ENCODE results near the gene LMAN1L.

The LMAN1L gene

GRCh38 chr15:74817370-74817737, 4.7 kb downstream of the LMAN1L start:
- no peak for FAIRE-seq

- no peak for FAIRE-seq
Observed at GRCh38 chr15:74820056-74820455, 7.4 kb downstream of the LMAN1L start.

- no peak for FAIRE-seq
Observed at GRCh38 chr15:74821091-74821789, 8.6 kb downstream of the LMAN1L start.

DNA sequence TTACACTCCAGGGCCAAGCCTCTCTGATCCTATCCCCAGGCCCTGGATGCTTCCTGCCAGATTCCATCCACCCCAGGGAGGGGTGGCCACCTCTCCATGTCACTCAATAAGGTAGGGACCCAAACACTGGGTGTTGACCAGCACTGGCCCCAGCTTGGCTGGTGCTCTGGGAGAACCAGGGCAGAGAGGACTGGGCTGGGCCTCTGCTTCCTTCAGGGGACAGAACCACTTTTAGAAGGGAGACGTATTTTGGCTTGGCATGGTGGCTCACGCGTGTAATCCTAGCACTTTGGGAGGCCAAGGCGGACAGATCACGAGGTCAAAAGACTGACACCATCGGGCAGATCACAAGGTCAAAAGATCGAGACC, 9.1 kb downstream of the LMAN1L start:
- no peak for FAIRE-seq

GRCh38 chr15:74822233-74822632, 9.6 kb downstream of the LMAN1L start:
- FAIRE-seq: no peak

- no peak for FAIRE-seq
Observed at GRCh38 chr15:74823324-74823723, 10.7 kb downstream of the LMAN1L start.

DNA sequence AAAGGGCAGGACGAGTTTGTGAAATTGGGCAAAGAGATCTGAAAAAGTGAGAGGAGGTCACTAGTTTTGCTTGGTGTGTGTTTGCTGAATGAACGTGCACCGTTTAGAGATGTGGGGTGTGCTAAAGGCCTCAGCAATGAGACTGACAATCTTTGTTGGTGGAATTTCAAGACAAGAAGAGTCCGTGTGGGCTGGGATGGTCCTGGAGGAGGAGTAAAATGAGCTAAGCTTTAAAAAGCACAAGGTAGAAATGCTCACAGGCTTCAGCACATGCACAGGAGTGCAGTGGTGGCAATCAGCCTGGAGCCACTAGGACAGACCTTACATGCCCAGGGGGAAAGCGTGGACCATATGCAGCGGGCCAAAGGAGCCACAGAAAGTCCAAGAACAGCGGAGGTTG, 12.3 kb downstream of the LMAN1L start:
- FAIRE-seq: no peak

GRCh38 chr15:74825866-74826265, 13.2 kb downstream of the LMAN1L start:
- no peak for FAIRE-seq

GRCh38 chr15:74826364-74826819, 13.8 kb downstream of the LMAN1L start, which contains the start of gene CPLX3:
Gene CPLX3 (plus strand): TSS chr15:74826627. CDS start chr15:74826704, 77 bp downstream.
- no peak for FAIRE-seq

DNA sequence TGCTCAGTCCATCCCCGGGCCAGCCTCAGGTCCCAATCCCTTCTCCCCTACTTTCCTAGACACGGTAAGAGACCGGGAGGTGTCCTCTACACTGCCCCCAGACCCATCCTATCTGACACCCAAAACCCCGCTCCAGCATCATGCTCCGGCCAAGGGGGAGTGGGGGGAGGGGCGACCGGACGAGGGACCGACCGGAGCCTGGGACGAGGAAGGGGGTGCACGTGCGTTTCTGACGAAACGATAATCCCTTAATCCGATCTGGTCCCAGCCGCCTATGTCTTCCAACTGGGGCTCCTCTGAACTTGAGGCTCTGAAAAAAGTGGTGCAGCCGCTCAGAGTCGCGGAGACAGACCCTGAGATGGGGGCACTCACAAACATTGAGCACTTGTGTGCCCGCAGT, 14.3 kb downstream of the LMAN1L start:
- FAIRE-seq: no peak

GRCh38 chr15:74827614-74828013, 15.0 kb downstream of the LMAN1L start:
- no peak for FAIRE-seq

DNA sequence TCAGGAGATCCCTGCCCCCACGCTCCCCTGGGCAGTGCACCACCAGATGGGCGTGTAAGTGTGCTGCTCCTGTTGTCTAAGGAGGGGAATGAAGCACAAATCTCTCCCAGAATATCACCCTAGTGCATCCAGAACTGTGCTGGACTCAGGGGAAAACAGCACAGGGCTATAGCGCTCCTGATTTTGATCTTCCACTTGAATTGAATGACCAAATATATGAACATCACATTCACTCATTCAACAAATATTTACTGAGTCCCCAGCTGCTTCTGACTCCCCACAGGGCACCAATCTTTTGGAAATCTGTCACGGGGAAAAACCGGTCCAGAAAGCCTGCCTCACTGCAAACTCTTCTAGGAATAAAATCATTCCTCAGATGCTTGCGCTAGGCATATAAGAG, 16.2 kb downstream of the LMAN1L start:
- peak; percentile 55 for FAIRE-seq

- FAIRE-seq: no peak
Observed at GRCh38 chr15:74829486-74829885, 16.9 kb downstream of the LMAN1L start.

DNA sequence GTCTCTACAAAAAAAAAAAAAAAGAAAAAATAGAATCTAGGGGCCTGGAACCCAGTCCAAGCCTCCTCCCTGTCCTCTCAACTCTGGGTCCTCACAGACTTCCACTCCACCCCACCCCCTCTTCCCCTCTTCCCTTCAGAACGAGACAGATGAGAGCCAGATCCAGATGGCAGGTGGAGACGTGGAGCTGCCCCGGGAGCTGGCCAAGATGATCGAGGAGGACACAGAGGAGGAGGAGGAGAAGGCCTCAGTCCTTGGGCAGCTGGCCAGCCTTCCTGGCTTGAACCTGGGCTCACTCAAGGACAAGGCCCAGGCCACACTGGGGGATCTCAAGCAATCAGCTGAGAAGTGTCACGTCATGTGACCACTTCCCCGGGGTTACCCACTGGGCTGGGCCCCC, 17.4 kb downstream of the LMAN1L start:
- FAIRE-seq: no peak

GRCh38 chr15:74830868-74831267, 18.2 kb downstream of the LMAN1L start:
- FAIRE-seq: no peak

- no peak for FAIRE-seq
Observed at GRCh38 chr15:74831813-74832495, 19.3 kb downstream of the LMAN1L start.

DNA sequence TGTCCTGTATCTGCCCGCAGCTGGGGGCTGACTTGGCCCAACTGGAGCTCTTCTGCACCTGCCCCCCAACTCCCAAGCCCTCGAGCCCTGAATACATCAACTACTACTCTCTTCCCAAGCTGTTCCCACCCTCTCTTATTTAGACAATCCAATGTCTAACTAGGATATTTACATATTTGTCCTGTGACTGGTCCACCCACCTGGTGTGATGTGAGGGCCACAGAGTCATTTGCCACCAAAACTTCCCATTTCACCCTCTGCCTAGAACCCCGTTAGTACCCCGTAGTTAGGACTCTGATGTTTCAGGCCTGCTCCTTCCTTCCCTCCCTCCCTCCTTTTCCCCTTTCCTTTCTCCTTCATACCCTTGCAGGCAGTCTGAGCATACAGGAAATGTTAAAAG, 20.2 kb downstream of the LMAN1L start:
- no peak for FAIRE-seq

DNA sequence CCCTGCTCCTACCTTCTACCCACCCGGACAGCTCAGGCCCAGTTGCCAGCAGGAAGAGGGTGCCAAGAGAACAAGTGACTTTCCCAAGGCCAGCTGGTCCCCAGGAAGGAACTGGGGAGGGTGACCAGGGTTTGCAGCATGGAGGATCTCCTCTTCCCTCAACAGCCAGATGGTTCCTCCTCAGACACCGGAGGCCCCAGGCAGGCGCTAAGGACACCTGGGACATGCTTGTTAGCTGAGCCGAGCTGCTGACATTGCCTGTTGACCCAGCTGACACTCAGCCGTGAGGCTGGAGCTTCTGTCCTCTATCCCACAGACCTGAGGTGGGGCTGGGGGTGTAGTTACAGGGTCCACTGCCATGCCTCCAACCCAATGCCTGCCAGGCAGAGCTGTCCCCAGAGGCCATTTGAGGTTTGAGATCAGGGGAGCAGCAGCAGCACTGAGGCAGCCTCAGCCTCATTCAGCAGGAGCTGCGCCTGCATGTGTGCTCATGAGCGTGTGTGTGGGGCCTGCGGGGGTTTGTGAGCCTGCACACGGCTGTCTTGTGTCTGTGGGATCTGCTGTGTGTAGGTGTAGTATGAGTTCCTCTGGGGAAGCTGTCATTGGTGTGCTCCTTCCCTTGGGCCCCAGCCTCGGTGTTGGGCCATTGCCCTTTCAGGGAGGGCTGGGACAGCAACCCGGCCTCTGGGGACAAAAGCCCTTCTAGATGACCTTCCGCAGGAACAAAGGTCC, 20.9 kb downstream of the LMAN1L start:
- no peak for FAIRE-seq

DNA sequence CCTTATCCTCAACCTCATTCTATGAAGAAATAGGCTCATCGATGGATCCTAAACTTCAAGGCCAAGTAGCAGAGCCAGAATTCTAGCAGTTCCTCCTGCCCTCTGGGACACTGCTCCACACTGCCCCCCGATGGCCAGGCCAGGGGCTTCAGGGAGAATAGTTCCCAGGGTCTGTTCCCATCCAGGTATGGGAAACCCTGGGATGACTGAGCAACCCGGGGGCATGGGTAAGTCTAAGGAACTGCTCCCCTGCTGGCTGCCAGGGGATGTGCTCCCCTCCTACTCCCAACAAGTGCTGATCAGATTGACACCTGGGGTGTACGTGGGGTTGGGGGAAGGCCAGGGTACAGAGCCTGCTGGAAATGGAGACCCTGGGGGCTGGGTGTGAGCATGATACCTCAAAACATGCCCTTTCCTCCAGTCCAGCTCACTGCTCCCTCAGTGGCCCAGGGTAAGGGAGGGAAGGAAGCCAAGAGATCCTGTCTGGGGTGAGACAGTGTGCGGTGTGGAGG, 22.7 kb downstream of the LMAN1L start:
- no peak for FAIRE-seq

GRCh38 chr15:74836846-74837245, 24.2 kb downstream of the LMAN1L start:
- FAIRE-seq: no peak

GRCh38 chr15:74837482-74838136, 25.0 kb downstream of the LMAN1L start:
- no peak for FAIRE-seq

- no peak for FAIRE-seq
Observed at GRCh38 chr15:74838137-74838516, 25.5 kb downstream of the LMAN1L start.

All from islet of Langerhans (tissue), 1 donor.